HEK293 (cell line): Measurements from ENCODE around the gene CPE.

Experiments used
- BCL11A ChIP-seq: fragments of 450-650 bp; formaldehyde crosslinking; IDR thresholded peaks from 2 replicates; pipeline ENCODE4 v1.5.1; 2016; ENCODE audit warnings: low read depth, missing biosample characterization, missing genetic modification characterization
- ZNF280D ChIP-seq: fragments of 450-650 bp; formaldehyde crosslinking; IDR thresholded peaks from 2 replicates; pipeline ENCODE4 v1.5.1; 2016; ENCODE audit warnings: missing biosample characterization, missing genetic modification characterization
- ZNF292 ChIP-seq: fragments of 450-650 bp; formaldehyde crosslinking; IDR thresholded peaks from 2 replicates; pipeline ENCODE4 v1.5.1; 2016; ENCODE audit warnings: low read depth, missing biosample characterization, missing genetic modification characterization, borderline replicate concordance
- ZNF335 ChIP-seq: fragments of 450-650 bp; formaldehyde crosslinking; conservative IDR thresholded peaks from 2 replicates; pipeline ENCODE4 v1.5.1; 2016; ENCODE audit warnings: missing biosample characterization, missing genetic modification characterization
- ZNF530 ChIP-seq: fragments of 450-650 bp; formaldehyde crosslinking; IDR thresholded peaks from 2 replicates; pipeline ENCODE4 v1.5.1; 2016; ENCODE audit warnings: low read depth, missing biosample characterization, missing genetic modification characterization
- ZNF664 ChIP-seq: fragments of 450-650 bp; formaldehyde crosslinking; IDR thresholded peaks from 2 replicates; pipeline ENCODE4 v1.5.1; 2016; ENCODE audit warnings: missing biosample characterization, missing genetic modification characterization
- TF ChIP-seq, protein P1 (sequence below): fragments of 450-650 bp; formaldehyde crosslinking; IDR thresholded peaks from 2 replicates; pipeline ENCODE4 v1.5.1; 2016; ENCODE audit warnings: missing biosample characterization, missing genetic modification characterization
- TF ChIP-seq, protein P2 (sequence below): sonication (generic); formaldehyde crosslinking; IDR thresholded peaks from 2 replicates; pipeline ENCODE4 v1.8.1; 2022; ENCODE audit warnings: mild to moderate bottlenecking, moderate library complexity, missing genetic modification reagents

DNA sequence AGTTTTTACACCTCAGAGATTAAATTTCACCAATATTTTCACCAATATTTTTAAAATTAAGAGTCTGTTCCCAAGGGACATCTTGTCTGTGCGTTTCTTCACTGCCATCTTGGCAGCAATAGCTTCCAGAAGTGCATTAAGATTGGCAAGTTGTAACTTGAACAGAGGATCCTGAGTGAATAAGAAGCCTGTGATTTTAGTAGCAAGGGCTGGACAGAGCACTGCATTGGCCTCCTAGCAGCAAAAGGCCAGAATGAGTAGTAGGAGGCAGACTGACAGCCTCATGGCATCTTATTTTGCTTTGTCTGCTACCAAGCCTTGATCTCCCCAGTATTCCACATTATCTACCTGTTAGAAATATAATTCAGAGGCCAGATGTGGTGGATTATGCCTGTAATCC, 138.4 kb downstream of the CPE start:
- TF ChIP-seq, protein P1, sequence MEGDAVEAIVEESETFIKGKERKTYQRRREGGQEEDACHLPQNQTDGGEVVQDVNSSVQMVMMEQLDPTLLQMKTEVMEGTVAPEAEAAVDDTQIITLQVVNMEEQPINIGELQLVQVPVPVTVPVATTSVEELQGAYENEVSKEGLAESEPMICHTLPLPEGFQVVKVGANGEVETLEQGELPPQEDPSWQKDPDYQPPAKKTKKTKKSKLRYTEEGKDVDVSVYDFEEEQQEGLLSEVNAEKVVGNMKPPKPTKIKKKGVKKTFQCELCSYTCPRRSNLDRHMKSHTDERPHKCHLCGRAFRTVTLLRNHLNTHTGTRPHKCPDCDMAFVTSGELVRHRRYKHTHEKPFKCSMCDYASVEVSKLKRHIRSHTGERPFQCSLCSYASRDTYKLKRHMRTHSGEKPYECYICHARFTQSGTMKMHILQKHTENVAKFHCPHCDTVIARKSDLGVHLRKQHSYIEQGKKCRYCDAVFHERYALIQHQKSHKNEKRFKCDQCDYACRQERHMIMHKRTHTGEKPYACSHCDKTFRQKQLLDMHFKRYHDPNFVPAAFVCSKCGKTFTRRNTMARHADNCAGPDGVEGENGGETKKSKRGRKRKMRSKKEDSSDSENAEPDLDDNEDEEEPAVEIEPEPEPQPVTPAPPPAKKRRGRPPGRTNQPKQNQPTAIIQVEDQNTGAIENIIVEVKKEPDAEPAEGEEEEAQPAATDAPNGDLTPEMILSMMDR (tag by site-specific recombination), result no peak
- TF ChIP-seq ZNF280D (no peak), BCL11A (no peak), ZNF292 (tag by site-specific recombination) (no peak), ZNF530 (tag by site-specific recombination) (no peak), ZNF664 (tag by site-specific recombination) (no peak), ZNF335 (tag by site-specific recombination) (no peak)
- TF ChIP-seq, protein P2, sequence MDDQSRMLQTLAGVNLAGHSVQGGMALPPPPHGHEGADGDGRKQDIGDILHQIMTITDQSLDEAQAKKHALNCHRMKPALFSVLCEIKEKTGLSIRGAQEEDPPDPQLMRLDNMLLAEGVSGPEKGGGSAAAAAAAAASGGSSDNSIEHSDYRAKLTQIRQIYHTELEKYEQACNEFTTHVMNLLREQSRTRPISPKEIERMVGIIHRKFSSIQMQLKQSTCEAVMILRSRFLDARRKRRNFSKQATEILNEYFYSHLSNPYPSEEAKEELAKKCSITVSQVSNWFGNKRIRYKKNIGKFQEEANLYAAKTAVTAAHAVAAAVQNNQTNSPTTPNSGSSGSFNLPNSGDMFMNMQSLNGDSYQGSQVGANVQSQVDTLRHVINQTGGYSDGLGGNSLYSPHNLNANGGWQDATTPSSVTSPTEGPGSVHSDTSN, result no peak
